ENCODE data around the gene GRM8. TPM values are rescaled to one million over a fixed set of nuclear protein-coding genes. Genes with fewer than 3 reads are reported as not detected.

The GRM8 gene
- total and polyA plus RNA-seq, 2 donors: 0.48 to 2.1 TPM

DNA sequence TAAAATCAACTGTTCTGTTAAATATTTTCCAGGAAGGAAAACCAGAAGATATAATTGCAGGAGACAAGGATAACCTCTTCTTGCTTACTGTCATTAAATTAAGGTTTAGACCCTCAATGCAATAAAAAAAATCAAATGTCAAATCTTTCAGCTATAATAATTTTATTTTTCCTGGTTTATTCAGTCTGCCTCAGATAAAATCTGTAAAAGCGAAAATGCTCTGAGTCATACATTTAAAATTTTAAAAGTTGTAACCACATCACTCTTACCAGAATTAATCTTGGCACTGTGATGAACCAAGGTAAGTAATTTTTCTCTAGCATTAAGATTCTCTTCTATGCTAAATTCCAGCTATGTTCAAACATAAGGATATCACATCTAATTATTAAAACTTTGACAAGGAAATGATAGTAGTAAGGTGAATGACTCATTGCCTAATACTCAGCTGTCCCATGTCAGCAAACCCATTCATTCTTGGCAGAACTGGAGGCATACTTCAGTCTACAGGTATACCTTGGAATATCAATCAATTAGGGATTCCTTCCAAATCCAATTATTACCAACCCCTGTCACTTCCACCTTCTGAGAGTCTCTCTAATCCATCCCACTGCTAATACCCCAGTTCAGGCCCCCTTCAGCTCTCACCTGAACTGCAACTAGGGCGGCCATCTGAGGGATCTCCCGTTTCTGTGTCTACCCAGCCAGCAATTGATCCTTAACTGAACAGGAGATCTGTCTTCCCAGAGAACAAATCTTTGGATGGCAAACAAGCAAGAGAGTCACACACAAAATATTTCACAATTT lies 434.1 kb downstream of the GRM8 start:
- no peaks in the 10 kb centered on the region for H3K4me1 ChIP-seq (ENCODE audit: insufficient read depth)
- H3K4me3 ChIP-seq (ENCODE audit: low read depth, low read length): no peak overlapping the region
- no peaks in the 10 kb centered on the region for H3K36me3 ChIP-seq (ENCODE audit: insufficient read depth)
- DNase-seq (ENCODE audit: extremely low spot score): no peak
- WGBS: 82% methylated on average over 3 of the region's 3 CpGs
- no peak overlapping the region for H3K27ac ChIP-seq (ENCODE audit: low read depth)

DNA sequence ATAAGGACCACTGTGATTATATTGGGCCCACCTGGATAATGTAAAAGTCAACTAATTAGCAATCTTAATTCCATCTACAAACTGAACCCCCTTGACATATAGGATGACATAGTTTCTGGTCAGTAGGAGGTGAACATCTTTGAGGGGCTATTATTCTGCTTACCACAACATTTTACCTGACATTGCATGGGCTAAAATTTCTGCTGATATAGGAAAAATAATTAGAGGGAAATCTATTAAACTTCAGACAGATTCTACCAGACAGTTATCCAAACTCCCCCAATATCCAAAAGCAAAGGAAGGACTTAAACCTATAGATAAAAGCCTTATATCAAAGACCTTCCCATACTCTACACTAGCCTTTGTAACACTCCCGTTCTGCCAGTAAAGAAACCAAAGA lies 443.6 kb downstream of the GRM8 start:
- 95% methylated on average over 1 of the region's 1 CpG for WGBS
- Histone ChIP-seq H3K27ac (ENCODE audit: low read depth) (no peak overlapping the region), H3K4me3 (ENCODE audit: low read depth, low read length) (no peak overlapping the region), H3K4me1 (ENCODE audit: insufficient read depth) (no peaks in the 10 kb centered on the region), H3K36me3 (ENCODE audit: insufficient read depth) (no peaks in the 10 kb centered on the region)
- no peak for DNase-seq (ENCODE audit: extremely low spot score)

DNA sequence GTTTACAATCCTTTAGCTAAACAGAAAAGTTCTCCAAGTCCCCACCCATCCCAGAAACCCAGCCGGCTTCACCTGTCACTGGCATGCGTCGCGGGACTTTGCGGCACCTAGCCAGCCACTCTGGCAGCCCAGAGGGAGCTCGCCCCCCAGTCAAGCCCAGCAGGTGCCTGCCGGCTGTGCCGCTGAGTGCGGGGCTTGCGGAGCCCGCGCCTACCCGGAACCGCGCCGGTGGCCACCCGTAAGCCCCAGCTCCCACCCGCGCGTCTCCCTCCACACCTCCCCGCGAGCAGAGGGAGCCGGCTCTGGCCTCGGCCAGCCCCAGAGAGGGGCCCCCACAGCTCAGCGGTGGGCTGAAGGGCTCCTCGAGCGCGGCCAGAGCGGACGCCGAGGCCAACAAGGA lies 446.1 kb downstream of the GRM8 start:
- Histone ChIP-seq H3K4me3 (ENCODE audit: low read depth, low read length) (no peak overlapping the region), H3K4me1 (ENCODE audit: insufficient read depth) (no peaks in the 10 kb centered on the region), H3K36me3 (ENCODE audit: insufficient read depth) (no peaks in the 10 kb centered on the region), H3K27ac (ENCODE audit: low read depth) (no peak overlapping the region)
- DNase-seq (ENCODE audit: extremely low spot score): no peak
- 98% methylated on average over 31 of the region's 31 CpGs for WGBS

DNA sequence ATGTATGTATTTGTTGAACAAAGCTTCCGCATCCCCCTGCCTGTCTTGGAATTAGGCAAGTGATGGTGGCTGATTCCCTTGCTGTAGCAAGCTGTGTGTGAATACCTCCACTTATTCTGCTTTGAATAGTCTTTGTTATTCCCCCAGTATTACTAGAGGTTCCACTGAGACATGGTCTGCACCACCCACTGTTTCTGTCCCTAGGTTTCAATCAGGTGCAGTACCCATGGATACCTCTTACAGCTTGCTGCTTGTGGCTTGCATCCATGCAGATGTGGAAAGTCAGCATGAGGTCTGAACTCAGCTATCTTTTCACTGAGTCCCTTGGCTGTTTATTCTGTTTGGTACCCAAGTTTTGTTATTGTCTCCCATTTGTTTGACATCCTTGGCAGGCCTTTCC lies 447.4 kb downstream of the GRM8 start:
- 96% methylated on average over 1 of the region's 1 CpG for WGBS

DNA sequence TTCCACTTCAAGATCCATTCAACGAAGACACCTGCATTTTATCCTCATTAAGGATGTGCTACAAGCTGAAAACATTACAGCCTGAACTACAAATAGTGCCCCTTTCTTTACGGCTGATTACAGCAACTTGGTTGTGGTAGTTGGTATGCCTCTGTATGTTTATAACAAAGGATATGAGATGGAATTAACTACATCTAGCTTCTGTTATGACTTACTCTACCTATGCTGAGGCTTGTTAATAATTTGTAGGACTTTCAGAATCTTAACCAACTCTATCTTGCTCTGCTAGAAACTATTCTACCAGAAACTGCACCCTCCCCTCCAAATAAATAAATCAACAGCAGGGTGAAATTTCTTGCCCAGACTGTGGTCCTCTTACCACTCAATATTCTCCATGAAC lies 448.1 kb downstream of the GRM8 start:
- WGBS: 27% methylated on average over 2 of the region's 2 CpGs

More for the DNA sequence above, 447.4 kb downstream of the GRM8 start:
- Histone ChIP-seq H3K27ac (ENCODE audit: low read depth) (no peak overlapping the region), H3K36me3 (ENCODE audit: insufficient read depth) (no peaks in the 10 kb centered on the region), H3K4me1 (ENCODE audit: insufficient read depth) (no peaks in the 10 kb centered on the region), H3K4me3 (ENCODE audit: low read depth, low read length) (no peak overlapping the region)
- DNase-seq (ENCODE audit: extremely low spot score): no peak

DNA sequence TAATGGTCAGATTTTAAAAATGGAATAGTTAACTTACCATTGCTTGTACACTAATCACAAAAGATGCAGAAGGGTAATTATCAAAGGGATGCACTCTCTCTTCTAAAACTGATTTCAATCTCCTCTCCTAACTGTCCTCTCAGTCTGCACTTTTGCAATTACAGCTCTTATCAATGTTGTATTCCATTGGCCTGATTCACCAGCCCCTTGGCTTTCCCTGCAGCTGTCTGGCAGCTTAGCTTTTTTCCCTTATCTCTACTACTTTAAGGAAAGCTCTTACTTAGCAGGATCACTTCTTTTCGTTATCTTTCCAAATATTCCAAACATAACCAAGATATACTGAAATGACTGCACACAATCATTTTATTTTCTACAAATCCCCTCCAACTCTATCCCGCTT lies 448.8 kb downstream of the GRM8 start:
- H3K27ac ChIP-seq (ENCODE audit: low read depth): no peak overlapping the region
- WGBS: 20% methylated on average over 2 of the region's 2 CpGs
- no peak overlapping the region for H3K4me3 ChIP-seq (ENCODE audit: low read depth, low read length)
- no peaks in the 10 kb centered on the region for H3K36me3 ChIP-seq (ENCODE audit: insufficient read depth)
- DNase-seq (ENCODE audit: extremely low spot score): no peak
- no peaks in the 10 kb centered on the region for H3K4me1 ChIP-seq (ENCODE audit: insufficient read depth)

More for the DNA sequence above, 448.1 kb downstream of the GRM8 start:
- Histone ChIP-seq H3K27ac (ENCODE audit: low read depth) (no peak overlapping the region), H3K36me3 (ENCODE audit: insufficient read depth) (no peaks in the 10 kb centered on the region), H3K4me1 (ENCODE audit: insufficient read depth) (no peaks in the 10 kb centered on the region), H3K4me3 (ENCODE audit: low read depth, low read length) (no peak overlapping the region)
- DNase-seq (ENCODE audit: extremely low spot score): no peak

DNA sequence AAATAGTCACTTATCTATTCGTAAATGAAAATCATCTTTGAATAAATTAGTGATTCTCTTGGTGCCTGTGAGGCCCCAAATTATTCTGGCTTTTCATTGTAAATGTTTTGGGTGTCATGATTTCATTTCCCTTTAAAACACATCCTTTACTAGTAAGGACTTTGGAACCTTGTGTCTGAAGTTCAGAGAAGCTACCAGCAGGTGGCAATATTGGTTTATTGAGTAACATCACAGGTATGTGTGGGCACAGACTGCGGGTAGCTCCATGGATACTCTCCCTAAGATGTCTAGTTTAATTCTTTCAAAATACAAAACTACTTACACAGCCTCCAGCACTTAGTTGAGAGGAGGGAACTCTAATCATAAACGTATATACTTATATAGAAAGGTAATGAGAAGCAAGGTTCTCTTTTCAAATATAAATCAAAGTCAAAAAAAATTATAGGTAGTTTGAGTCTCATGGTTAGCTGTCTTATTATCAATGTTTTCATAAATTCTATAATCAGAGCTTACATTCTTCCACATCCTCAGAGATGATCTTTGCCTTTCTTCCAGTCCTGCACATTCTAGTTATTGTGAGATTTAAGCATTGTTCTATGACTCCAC lies 449.6 kb downstream of the GRM8 start:
- Histone ChIP-seq H3K4me3 (ENCODE audit: low read depth, low read length) (no peak overlapping the region), H3K27ac (ENCODE audit: low read depth) (no peak overlapping the region), H3K36me3 (ENCODE audit: insufficient read depth) (no peaks in the 10 kb centered on the region), H3K4me1 (ENCODE audit: insufficient read depth) (no peaks in the 10 kb centered on the region)
- WGBS: 37% methylated on average over 3 of the region's 3 CpGs
- DNase-seq (ENCODE audit: extremely low spot score): no peak

DNA sequence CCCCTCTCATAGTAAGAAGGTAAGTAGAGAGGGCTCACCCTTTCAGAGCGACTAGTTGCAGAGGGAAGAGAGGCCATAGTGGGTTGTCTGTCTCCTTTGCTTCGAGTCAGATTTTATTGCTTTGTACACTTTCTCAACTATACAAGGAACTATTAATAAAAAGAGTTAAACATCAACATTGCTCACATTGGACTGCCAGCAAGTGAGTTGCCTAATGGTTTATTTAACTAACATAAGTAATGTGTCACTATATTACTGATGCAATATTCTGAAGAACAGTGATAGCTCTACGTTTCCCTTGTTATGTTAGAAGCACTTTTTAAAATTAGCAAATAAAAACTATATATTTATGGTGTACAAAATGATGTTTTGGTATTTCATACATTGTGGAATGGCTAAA lies 451.0 kb downstream of the GRM8 start:
- 70% methylated on average over 3 of the region's 3 CpGs for WGBS
- no peak for DNase-seq (ENCODE audit: extremely low spot score)
- H3K27ac ChIP-seq (ENCODE audit: low read depth): no peak overlapping the region
- no peaks in the 10 kb centered on the region for H3K36me3 ChIP-seq (ENCODE audit: insufficient read depth)
- no peak overlapping the region for H3K4me3 ChIP-seq (ENCODE audit: low read depth, low read length)
- no peaks in the 10 kb centered on the region for H3K4me1 ChIP-seq (ENCODE audit: insufficient read depth)

DNA sequence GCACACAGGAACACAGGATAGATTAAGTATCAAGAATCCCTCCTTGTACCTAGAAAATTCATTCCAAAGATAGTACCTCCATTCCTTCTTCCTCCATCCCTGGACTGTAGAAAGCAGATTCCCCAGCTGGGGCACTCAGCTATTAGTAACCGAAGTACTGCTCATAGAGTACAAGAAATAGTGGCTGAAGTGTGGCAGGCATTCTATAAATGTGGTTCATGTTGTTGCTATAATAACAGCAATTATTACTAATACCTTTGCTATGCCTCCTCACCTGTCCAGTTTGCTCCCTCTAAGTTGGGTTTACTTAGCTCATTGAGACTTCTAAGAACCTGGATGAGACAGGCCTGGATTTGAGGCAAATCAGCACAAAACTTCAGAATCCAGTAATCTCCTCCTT lies 453.2 kb downstream of the GRM8 start:
- H3K36me3 ChIP-seq (ENCODE audit: insufficient read depth): no peaks in the 10 kb centered on the region
- 98% methylated on average over 1 of the region's 1 CpG for WGBS
- no peak for DNase-seq (ENCODE audit: extremely low spot score)
- H3K4me1 ChIP-seq (ENCODE audit: insufficient read depth): no peaks in the 10 kb centered on the region
- no peak overlapping the region for H3K4me3 ChIP-seq (ENCODE audit: low read depth, low read length)
- no peak overlapping the region for H3K27ac ChIP-seq (ENCODE audit: low read depth)

DNA sequence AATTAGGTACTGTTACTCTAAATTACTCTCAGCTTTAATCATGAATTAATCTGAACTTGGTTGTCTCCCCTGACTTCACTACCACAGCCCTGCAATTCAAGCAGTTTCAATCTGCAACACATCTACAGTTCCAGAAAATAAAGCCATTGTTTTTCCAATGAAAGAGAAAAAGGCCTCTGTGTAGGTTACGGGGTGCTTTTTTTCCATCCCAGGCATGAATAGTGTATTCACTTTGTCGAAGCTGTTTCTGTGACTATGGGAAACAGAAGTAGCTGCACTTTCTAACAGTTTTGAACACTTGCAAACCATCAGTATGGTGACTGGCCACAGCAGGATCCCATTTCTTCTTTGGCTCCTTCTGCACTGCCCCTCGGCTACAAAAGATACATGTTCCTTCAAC lies 460.2 kb downstream of the GRM8 start:
- Histone ChIP-seq H3K27ac (ENCODE audit: low read depth) (no peak overlapping the region), H3K4me1 (ENCODE audit: insufficient read depth) (no peaks in the 10 kb centered on the region), H3K36me3 (ENCODE audit: insufficient read depth) (no peaks in the 10 kb centered on the region), H3K4me3 (ENCODE audit: low read depth, low read length) (no peak overlapping the region)
- 64% methylated on average over 3 of the region's 3 CpGs for WGBS
- DNase-seq (ENCODE audit: extremely low spot score): no peak

DNA sequence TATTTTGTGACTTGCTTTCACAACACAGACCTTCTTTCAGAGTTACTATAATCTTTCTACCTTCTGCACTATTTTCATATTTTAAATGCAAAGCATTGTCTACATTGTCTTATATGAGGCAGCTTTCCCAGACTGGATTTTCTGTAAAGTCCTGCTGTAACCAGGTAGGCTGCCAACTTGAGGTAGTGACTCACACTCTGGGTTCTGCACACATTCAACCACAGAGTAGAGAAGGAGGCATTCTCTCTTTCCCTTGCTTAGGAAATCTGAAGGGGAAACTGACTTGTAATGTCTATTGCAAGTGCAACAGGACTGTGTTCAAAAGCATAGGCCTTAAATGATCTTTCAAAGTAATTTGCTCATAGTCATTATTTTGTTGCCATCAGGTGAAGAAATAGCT lies 461.4 kb downstream of the GRM8 start:
- Histone ChIP-seq H3K4me3 (ENCODE audit: low read depth, low read length) (no peak overlapping the region), H3K27ac (ENCODE audit: low read depth) (no peak overlapping the region), H3K4me1 (ENCODE audit: insufficient read depth) (no peaks in the 10 kb centered on the region), H3K36me3 (ENCODE audit: insufficient read depth) (no peaks in the 10 kb centered on the region)
- DNase-seq (ENCODE audit: extremely low spot score): no peak

DNA sequence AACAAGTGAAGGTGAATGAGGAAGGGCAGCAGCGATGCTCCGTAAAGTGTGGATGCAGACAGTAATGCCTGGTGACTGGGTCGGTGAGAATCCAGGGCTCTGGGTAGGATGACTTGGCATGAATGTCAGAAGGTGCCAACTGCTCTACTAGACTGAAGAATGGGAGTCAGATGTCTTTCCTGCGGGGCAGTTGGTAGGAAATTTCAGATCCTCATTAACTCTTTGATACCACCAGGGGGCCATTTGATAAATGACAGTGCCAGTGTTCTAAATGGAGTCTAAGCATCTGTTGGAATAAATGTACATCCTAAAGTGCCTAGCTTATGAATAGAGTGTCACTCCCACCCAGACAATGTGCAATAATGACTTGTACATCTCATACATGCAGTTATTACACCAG lies 462.0 kb downstream of the GRM8 start:
- no peaks in the 10 kb centered on the region for H3K4me1 ChIP-seq (ENCODE audit: insufficient read depth)
- H3K4me3 ChIP-seq (ENCODE audit: low read depth, low read length): no peak overlapping the region
- 86% methylated on average over 4 of the region's 4 CpGs for WGBS

DNA sequence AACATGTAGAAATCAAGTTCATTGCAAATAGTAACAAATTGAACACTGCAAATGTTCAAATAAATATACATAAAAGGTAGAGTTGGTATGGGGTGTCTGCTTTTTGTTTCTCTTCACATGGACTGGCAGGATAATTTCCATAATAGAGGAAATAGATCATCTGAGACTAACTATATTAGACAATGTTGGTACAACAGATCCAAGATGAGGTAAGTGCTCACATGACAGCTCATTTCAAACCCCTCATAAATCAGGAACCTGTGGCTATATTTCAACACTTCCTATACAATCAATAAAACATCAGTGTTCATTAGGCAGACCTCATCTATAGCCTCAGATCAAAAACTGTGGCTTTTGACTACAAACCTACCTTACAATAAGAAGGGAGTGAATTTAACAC lies 469.1 kb downstream of the GRM8 start:
- Histone ChIP-seq H3K36me3 (ENCODE audit: insufficient read depth) (no peaks in the 10 kb centered on the region), H3K4me3 (ENCODE audit: low read depth, low read length) (no peak overlapping the region), H3K27ac (ENCODE audit: low read depth) (no peak overlapping the region), H3K4me1 (ENCODE audit: insufficient read depth) (no peaks in the 10 kb centered on the region)
- DNase-seq (ENCODE audit: extremely low spot score): no peak

More for the DNA sequence above, 462.0 kb downstream of the GRM8 start:
- Histone ChIP-seq H3K27ac (ENCODE audit: low read depth) (no peak overlapping the region), H3K36me3 (ENCODE audit: insufficient read depth) (no peaks in the 10 kb centered on the region)
- no peak for DNase-seq (ENCODE audit: extremely low spot score)

DNA sequence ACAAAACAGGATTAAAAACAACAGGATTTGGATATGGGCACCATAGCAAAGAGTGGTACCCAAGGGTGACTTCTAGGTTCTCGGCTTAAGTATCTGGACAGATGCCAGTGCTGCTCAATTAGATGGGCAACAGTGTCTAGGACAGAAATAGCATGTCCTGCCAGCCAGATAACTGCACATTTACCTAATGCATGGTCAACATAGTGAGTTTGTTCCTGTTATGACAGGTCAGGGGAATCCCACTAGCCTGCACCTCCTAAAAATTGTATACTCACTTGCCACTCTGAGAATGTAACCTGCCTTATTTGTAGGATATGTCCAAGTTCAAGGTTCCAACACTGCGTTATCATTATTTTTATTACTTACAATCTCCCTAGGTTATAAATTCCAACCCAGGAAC lies 471.7 kb downstream of the GRM8 start:
- Histone ChIP-seq H3K27ac (ENCODE audit: low read depth) (no peak overlapping the region), H3K36me3 (ENCODE audit: insufficient read depth) (no peaks in the 10 kb centered on the region), H3K4me1 (ENCODE audit: insufficient read depth) (no peaks in the 10 kb centered on the region), H3K4me3 (ENCODE audit: low read depth, low read length) (no peak overlapping the region)
- no peak for DNase-seq (ENCODE audit: extremely low spot score)
- WGBS: 83% methylated on average over 2 of the region's 2 CpGs

All from urinary bladder (tissue), 4 donors.